ENCODE measurements around the gene THBS1. TPM values are rescaled to one million over a fixed set of nuclear protein-coding genes. Genes with fewer than 3 reads are reported as not detected.

THBS1 gene
- total RNA-seq, 1 donor from 2014 or later, result 513 TPM

GRCh38 chr15:39623529-39623931, 42.7 kb downstream of the THBS1 start:
- H3K27ac ChIP-seq, result peak overlapping the region; percentile 42

GRCh38 chr15:39624806-39625205, 43.9 kb downstream of the THBS1 start:
- Histone ChIP-seq H3K27ac (peak overlapping the region; percentile 64), H3K9me3 (no peaks in the 10 kb centered on the region), H3K4me1 (peaks cover 35% of the 10 kb centered on the region), H3K27me3 (no peaks in the 10 kb centered on the region), H3K36me3 (no peaks in the 10 kb centered on the region), H3K4me3 (no peak overlapping the region)
- intact Hi-C loops (cut with DNase I), result no loop called here
- TF ChIP-seq POLR2A (IDR thresholded peaks at IDR 0.05), result no peak
- TF ChIP-seq, protein P1, sequence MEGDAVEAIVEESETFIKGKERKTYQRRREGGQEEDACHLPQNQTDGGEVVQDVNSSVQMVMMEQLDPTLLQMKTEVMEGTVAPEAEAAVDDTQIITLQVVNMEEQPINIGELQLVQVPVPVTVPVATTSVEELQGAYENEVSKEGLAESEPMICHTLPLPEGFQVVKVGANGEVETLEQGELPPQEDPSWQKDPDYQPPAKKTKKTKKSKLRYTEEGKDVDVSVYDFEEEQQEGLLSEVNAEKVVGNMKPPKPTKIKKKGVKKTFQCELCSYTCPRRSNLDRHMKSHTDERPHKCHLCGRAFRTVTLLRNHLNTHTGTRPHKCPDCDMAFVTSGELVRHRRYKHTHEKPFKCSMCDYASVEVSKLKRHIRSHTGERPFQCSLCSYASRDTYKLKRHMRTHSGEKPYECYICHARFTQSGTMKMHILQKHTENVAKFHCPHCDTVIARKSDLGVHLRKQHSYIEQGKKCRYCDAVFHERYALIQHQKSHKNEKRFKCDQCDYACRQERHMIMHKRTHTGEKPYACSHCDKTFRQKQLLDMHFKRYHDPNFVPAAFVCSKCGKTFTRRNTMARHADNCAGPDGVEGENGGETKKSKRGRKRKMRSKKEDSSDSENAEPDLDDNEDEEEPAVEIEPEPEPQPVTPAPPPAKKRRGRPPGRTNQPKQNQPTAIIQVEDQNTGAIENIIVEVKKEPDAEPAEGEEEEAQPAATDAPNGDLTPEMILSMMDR (IDR thresholded peaks at IDR 0.05), result peak in 1 of 3 experiments; percentile 5
- peak; percentile 52 to 70 for TF ChIP-seq POLR2AphosphoS5 (IDR thresholded peaks at IDR 0.05; ENCODE audit: insufficient read depth in 1 of 2, low read depth in 1 of 2)
- DNase-seq (ENCODE audit: extremely low spot score in 2 of 2), result no peak

More at GRCh38 chr15:39623529-39623931, 42.7 kb downstream of the THBS1 start:
- no peaks in the 10 kb centered on the region for H3K9me3 ChIP-seq
- no peaks in the 10 kb centered on the region for H3K27me3 ChIP-seq
- no peaks in the 10 kb centered on the region for H3K36me3 ChIP-seq
- no peak overlapping the region for H3K4me3 ChIP-seq
- intact Hi-C loops (cut with DNase I), result no loop called here
- DNase-seq (ENCODE audit: extremely low spot score in 2 of 2), result no peak
- TF ChIP-seq POLR2AphosphoS5 (IDR thresholded peaks at IDR 0.05; ENCODE audit: insufficient read depth in 1 of 2, low read depth in 1 of 2) (no peak), POLR2A (IDR thresholded peaks at IDR 0.05) (no peak)
- TF ChIP-seq, protein P1 (IDR thresholded peaks at IDR 0.05), result no peak
- H3K4me1 ChIP-seq, result peaks cover 28% of the 10 kb centered on the region

- intact Hi-C loops (cut with DNase I), result no loop called here
- peaks cover 35% of the 10 kb centered on the region for H3K4me1 ChIP-seq
- H3K27ac ChIP-seq, result peak overlapping the region; percentile 64
Observed at GRCh38 chr15:39625451-39625850, 44.6 kb downstream of the THBS1 start.

GRCh38 chr15:39625856-39626255, 45.0 kb downstream of the THBS1 start:
- TF ChIP-seq, protein P1 (IDR thresholded peaks at IDR 0.05), result no peak
- TF ChIP-seq POLR2A (IDR thresholded peaks at IDR 0.05) (no peak), POLR2AphosphoS5 (IDR thresholded peaks at IDR 0.05; ENCODE audit: insufficient read depth in 1 of 2, low read depth in 1 of 2) (no peak)
- H3K27ac ChIP-seq, result peak overlapping the region; percentile 64

More at GRCh38 chr15:39625451-39625850, 44.6 kb downstream of the THBS1 start:
- H3K27me3 ChIP-seq, result no peaks in the 10 kb centered on the region
- DNase-seq (ENCODE audit: extremely low spot score in 2 of 2), result no peak
- no peak for TF ChIP-seq POLR2AphosphoS5 (IDR thresholded peaks at IDR 0.05; ENCODE audit: insufficient read depth in 1 of 2, low read depth in 1 of 2)
- TF ChIP-seq, protein P1 (IDR thresholded peaks at IDR 0.05), result no peak
- no peak for TF ChIP-seq POLR2A (IDR thresholded peaks at IDR 0.05)
- no peaks in the 10 kb centered on the region for H3K9me3 ChIP-seq
- no peak overlapping the region for H3K4me3 ChIP-seq
- H3K36me3 ChIP-seq, result no peaks in the 10 kb centered on the region

DNA sequence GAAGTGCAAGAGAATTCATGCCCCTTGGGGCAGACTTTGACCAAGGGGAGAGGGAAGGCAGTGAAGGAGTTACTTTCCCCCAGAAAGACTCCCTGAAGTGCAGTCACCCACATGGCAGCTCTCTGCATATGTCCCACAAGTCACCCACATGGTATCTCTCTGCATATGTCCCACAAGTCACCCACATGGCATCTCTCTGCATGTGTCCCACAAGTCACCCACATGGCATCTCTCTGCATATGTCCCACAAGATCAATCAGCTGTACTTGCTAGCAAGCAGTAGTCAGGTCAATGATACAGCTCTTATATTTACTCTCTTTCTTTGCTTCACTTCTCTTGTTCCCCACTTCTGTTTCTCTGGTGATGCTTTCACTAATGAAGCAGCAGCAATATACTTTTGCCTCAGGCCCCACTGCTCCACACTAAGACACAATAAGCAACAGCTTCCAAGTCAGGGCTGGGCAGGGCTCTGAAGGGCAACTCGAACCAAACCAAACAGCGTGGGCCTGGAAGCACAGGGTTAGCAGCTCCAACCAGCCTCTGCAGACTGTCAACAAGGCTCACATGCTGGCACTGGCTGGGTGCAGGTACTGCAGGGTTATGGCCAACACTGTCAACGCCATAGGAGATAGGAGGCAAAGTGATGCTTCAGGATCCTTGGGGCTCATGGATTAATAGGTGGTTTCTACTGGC, 46.7 kb downstream of the THBS1 start:
- H3K27ac ChIP-seq, result no peak overlapping the region
- intact Hi-C loops (cut with DNase I), result no loop called here
- no peaks in the 10 kb centered on the region for H3K9me3 ChIP-seq
- no peak overlapping the region for H3K4me3 ChIP-seq
- TF ChIP-seq POLR2AphosphoS5 (IDR thresholded peaks at IDR 0.05; ENCODE audit: insufficient read depth in 1 of 2, low read depth in 1 of 2), result no peak
- TF ChIP-seq POLR2A (IDR thresholded peaks at IDR 0.05), result no peak
- TF ChIP-seq, protein P1 (IDR thresholded peaks at IDR 0.05), result no peak
- no peaks in the 10 kb centered on the region for H3K27me3 ChIP-seq
- peaks cover 35% of the 10 kb centered on the region for H3K4me1 ChIP-seq
- no peaks in the 10 kb centered on the region for H3K36me3 ChIP-seq
- DNase-seq (ENCODE audit: extremely low spot score in 2 of 2), result no peak

More at GRCh38 chr15:39625856-39626255, 45.0 kb downstream of the THBS1 start:
- Histone ChIP-seq H3K36me3 (no peaks in the 10 kb centered on the region), H3K9me3 (no peaks in the 10 kb centered on the region), H3K27me3 (no peaks in the 10 kb centered on the region), H3K4me1 (peaks cover 35% of the 10 kb centered on the region), H3K4me3 (no peak overlapping the region)
- no peak for DNase-seq (ENCODE audit: extremely low spot score in 2 of 2)
- intact Hi-C loops (cut with DNase I), result no loop called here

Data from vagina (tissue), 2 donors.